ENCODE data around the gene SH2D5.

The SH2D5 gene

GRCh38 chr1:20711285-20712214 lies 21.0 kb downstream of the SH2D5 start:
- DNase-seq: no peak

GRCh38 chr1:20710469-20711284 lies 21.8 kb downstream of the SH2D5 start:
- DNase-seq: no peak

DNA sequence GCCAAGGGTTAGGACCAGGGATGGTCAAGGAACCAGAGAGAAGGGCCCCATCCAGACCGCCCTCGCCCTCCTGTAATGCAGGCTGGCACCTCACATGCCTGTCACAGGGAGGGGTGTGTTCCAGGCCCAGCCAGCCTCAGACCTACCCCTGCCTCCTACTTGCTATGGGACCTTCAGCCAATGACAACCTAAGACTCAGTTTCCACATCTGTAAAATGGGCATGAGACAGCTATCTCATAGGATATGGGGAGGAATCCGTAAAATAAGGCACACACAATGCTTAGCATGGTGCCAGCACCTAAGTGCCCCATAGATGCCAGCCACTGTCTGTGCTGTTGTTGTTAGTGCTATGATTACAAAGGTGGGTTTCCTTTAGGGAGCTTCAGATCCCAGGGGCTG lies 22.6 kb downstream of the SH2D5 start:
- no peak for DNase-seq

DNA sequence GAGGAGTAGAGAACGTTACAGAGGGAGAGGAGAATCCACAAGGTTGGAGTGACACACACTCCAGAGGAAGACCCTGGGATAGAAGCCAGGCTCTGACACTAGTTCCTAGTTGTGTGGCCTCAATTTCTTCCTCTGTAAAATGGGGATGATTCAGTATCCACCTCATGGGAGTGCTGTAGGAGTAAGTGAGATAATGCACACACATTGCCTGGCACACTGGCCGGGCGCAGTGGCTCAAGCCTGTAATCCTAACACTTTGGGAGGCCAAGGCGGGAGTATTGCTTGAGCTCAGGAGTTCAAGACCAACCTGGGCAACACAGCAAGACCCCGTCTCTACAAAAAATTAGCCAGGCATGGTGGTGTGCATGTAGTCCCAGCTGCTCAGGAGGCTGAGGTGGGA lies 23.6 kb downstream of the SH2D5 start:
- no peak for DNase-seq

- no peak for DNase-seq
Observed at GRCh38 chr1:20708057-20708456, 24.4 kb downstream of the SH2D5 start.

DNA sequence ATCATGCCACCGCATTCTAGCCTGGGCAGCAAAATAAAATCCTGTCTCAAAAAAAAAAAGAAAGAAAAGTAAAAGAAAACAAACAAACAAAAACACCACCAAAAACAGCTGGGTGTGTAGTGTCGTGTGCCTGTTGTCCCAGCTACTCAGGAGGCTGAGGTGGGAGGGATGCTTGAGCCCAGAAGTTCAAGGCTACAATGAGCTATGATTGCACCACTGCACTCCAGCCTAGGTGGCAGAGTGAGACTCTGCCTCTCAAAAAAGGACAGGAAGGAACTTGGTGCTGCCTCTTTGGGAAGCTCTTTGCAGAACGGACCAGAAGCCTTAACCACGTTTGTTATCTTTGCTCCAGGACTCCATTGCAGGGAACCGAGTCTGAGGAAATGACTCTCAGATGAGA lies 25.7 kb downstream of the SH2D5 start:
- no peak for DNase-seq

DNA sequence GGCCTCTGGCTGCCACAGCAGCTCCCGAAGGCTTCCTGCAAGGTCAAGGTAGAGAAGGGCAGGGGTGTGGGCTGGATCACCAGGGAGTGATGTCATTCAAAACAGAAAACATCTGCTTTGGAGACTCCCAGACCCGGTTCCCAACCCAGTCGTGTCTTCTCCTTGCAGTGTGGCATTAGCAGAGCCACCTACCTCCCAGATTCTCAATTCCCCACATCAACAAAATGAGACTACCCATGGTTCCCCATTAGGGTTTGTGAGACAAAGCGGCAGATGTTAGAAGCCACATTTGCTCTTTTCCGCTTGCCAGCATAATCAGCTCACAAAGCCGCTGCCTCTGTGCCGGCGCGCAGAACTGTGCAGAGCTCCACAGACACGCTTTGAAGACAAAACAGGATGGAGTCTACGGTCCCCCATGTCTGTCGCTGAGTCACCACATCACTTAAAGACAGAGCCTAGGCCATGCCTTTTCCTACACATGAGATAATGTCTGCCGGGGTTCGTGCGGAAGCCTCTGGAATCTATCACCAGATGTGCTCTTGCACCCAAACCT lies 27.2 kb downstream of the SH2D5 start:
- DNase-seq: no peak

GRCh38 chr1:20704390-20705202 lies 27.9 kb downstream of the SH2D5 start:
- no peak for DNase-seq

DNA sequence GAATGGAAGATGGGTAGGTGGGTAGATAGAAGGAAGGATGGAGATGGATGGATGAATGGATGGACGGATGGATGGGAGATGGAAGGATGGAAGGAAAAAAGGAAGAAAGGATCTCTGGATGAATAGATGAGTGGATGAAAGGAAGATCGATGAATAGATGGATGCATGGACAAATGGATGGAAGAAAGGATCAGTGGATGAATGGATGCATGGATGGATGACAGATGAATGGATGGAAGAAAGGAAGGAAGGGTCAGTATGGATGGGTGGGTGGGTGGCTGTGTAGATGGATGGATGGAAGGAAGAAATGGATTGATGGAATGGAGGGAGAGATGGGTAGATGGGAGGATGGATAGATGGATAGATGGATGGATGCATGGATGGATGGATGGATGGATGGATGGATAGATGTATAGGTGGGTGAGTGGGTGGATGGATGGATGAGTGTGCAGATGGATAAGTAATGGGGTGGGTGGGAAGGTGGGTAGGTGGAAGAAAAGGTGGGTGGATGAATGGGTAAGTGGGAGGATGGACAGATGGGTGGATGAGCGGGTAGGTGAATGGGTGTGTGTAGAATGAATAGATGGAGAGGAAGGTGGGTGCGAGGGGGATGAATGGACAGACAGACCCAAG lies 29.3 kb downstream of the SH2D5 start:
- DNase-seq: no peak

DNA sequence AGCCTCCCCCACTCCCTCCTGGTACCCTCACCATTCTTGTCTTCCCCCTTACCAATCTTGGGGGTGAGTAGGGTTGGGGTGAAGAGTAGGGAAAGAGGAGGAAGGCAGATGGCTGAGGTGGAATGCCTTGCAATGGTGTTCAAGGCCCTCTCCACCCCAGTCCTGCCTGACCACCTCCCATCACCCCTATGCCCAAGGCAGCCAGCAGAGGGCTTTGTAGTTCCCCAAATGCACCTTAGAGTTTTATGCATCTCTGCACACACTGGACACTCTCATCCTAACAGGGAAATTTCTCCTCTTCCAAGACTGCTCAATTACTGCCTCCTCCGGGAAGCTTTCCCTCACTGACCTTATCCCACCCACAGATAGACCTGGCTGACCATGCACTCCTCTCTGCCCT lies 30.1 kb downstream of the SH2D5 start:
- no peak for DNase-seq

DNA sequence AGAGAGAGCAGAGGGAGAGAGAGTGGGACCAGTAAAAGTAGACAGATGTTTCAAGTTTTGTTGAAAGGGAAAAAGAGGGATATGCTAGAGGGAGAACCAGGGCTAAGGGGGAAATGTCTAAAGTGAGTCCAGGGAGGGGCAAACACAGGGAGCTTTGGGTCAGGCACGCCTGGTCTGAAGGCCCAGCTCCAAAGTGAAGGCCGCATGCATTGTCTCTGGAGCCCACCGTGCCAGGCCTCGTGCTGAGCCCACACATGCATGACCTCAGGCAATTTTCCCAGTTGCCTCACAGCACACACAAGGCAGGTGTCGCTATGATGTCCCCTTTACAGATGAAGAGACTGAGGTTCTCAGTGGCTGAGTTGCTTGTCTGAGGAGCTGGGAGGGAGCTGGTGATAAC lies 30.7 kb downstream of the SH2D5 start:
- DNase-seq: no peak

DNA sequence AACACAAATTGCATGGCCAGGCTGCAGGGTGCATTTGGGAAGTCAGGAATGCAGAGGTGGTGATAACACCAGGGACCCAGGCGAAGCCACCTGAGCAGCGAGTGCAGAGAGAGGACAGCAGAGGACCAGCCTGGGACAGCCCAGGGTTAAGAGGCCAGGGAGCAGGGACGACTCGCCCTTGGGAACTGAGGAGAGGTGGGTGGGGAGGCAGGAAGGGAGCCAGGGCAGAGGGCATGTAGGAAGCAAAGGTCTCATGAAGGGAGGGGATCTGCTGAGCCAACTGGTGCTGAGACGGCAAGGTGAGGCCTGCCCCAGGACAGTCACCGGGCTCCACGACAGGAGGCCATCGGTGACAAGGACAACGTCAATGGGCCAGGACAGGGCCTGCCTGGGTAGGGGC lies 31.1 kb downstream of the SH2D5 start:
- no peak for DNase-seq

- no peak for DNase-seq
Observed at GRCh38 chr1:20700636-20701215, 31.8 kb downstream of the SH2D5 start.

DNA sequence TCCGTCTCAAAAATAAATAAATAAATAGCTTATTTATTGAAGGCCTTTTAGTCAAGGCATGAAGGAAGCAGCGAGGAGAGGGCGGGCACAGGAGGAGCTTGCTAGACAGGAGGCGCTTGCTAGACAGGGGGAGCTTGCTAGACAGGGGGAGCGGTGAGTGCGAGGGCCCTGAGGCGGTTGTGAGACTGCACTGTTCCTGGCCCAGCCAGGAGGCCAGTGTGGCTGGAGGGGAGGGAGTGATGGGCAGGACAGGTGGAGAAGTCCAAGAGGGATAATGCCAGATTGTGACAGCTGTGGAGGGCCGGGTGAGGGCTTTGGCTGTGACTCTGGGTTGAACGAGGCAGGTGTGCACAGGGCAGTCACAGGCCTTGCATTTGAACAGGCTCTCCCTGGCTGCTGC lies 32.9 kb downstream of the SH2D5 start:
- no peak for DNase-seq

GRCh38 chr1:20698195-20698910 lies 34.1 kb downstream of the SH2D5 start:
- no peak for DNase-seq

GRCh38 chr1:20697563-20697962 lies 34.9 kb downstream of the SH2D5 start:
- DNase-seq: no peak

DNA sequence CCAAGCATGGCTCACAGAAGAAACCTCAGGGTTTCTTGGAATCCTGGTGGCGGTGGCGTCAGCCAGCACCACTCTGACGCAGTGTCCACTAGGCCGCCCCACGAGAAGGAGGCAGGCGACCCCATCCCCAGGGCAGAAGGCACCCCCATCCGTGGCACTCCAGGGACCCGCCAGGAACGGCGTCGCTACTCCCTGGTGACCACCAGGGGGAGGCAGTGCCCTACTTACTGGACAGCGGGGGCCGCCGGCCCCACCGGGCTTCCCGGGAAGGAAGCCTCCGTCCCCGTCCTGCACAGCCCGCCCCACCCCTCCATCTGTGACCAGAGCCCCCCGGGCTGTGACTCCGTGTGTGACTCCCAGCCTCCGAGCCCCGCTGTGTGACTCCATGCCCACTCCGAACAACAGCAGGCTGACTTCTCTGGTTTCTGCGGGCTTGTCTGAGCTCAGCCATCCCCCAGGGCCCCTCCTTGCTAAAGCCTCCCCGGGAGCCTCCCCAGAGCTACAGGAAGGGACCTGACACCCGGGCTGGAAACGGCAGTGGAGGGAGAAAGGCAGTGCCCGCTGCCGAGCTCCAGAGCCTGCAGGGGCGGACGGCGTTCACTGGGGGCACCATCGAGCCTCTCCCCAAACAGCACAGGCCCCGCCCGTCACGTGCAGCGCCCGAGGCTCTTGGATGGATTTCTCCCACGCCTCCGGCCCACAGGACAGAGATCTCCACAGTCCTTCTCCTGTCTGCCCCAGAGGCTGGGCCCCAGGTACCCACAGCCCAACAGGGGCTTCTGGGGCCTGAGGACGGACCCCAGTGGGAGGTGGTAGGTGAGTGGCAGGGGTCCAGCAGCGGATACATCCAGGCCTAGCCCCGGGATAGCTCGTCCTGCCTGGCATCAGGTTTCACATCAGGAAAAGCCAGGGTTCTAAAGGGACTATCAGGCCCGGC lies 35.8 kb downstream of the SH2D5 start:
- DNase-seq: peak; percentile 38

DNA sequence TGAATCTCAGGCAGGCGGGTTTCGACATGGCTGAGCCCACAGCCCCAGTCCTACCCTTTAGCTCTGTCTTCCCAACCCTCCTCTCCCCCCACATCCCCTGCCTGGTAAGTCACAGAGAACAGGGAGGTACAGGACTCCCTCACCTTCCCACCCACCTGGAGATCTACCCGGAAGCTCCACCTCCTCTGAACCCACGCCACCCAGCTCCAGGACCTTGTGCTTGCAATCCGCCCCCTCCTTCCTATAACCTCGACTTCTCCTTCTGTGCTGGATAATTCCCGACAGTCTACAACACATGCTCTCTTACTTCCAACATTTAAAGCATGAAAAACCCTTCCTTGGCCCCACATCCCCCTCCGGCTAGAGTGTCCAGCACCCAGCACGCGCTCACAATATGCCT lies 37.0 kb downstream of the SH2D5 start:
- no peak for DNase-seq

GRCh38 chr1:20693623-20694022 lies 38.9 kb downstream of the SH2D5 start:
- DNase-seq: no peak

- DNase-seq: no peak
Observed at GRCh38 chr1:20691872-20692271, 40.6 kb downstream of the SH2D5 start.

Data from NCI-H1417 treated with DMSO at 0.1 percent for 48 hours (cell line).